ENCODE measurements around the gene LMBR1.

Gene LMBR1

GRCh38 chr7:156702399-156702798 lies 190.6 kb downstream of the LMBR1 start:
- no peak for TF ChIP-seq POLR2AphosphoS5 (IDR thresholded peaks at IDR 0.05; ENCODE audit: low read depth, low read length)
- no peak for TF ChIP-seq FOXP2 (optimal IDR thresholded peaks at IDR 0.05; ENCODE audit: borderline replicate concordance, extremely low read depth, extremely low read length, insufficient read depth)
- no peak for TF ChIP-seq SIN3A (IDR thresholded peaks at IDR 0.05; ENCODE audit: borderline replicate concordance, insufficient read depth, low read length)
- TF ChIP-seq TAF1 (IDR thresholded peaks at IDR 0.05; ENCODE audit: borderline replicate concordance, insufficient read depth, low read length), result no peak
- no peak for TF ChIP-seq REST (IDR thresholded peaks at IDR 0.05; ENCODE audit: insufficient read depth in 1 of 2, low read depth in 2 of 2, low read length in 2 of 2)

GRCh38 chr7:156693627-156694026 lies 199.4 kb downstream of the LMBR1 start:
- TF ChIP-seq TAF1 (IDR thresholded peaks at IDR 0.05; ENCODE audit: borderline replicate concordance, insufficient read depth, low read length) (no peak), FOXP2 (optimal IDR thresholded peaks at IDR 0.05; ENCODE audit: borderline replicate concordance, extremely low read depth, extremely low read length, insufficient read depth) (no peak), REST (IDR thresholded peaks at IDR 0.05; ENCODE audit: insufficient read depth in 1 of 2, low read depth in 2 of 2, low read length in 2 of 2) (no peak), SIN3A (IDR thresholded peaks at IDR 0.05; ENCODE audit: borderline replicate concordance, insufficient read depth, low read length) (no peak), POLR2AphosphoS5 (IDR thresholded peaks at IDR 0.05; ENCODE audit: low read depth, low read length) (no peak)

DNA sequence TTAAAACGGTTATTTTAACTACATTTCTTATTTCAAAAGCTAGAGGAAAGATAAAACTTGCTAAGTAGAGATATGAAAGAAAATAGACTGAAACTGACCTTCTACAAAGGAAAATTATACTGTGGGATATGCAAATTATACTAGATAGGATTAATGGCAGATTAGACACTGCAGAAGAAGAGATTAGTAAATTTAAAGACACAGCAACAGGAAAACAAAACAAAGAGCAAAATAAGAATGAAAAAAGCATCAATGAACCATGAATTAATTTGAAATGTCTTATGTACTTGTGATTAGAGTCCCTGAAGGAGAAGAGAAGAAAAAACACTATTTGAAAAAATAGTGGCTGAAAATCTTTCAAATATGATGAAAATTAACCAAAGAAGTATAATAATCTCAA lies 200.1 kb downstream of the LMBR1 start:
- no peak for TF ChIP-seq FOXP2 (optimal IDR thresholded peaks at IDR 0.05; ENCODE audit: borderline replicate concordance, extremely low read depth, extremely low read length, insufficient read depth)

- no peak for TF ChIP-seq FOXP2 (optimal IDR thresholded peaks at IDR 0.05; ENCODE audit: borderline replicate concordance, extremely low read depth, extremely low read length, insufficient read depth)
- TF ChIP-seq SIN3A (IDR thresholded peaks at IDR 0.05; ENCODE audit: borderline replicate concordance, insufficient read depth, low read length), result no peak
- no peak for TF ChIP-seq REST (IDR thresholded peaks at IDR 0.05; ENCODE audit: insufficient read depth in 1 of 2, low read depth in 2 of 2, low read length in 2 of 2)
- TF ChIP-seq POLR2AphosphoS5 (IDR thresholded peaks at IDR 0.05; ENCODE audit: low read depth, low read length), result no peak
- no peak for TF ChIP-seq TAF1 (IDR thresholded peaks at IDR 0.05; ENCODE audit: borderline replicate concordance, insufficient read depth, low read length)
These were observed 201.2 kb downstream of the LMBR1 start for GRCh38 chr7:156691764-156692163.

DNA sequence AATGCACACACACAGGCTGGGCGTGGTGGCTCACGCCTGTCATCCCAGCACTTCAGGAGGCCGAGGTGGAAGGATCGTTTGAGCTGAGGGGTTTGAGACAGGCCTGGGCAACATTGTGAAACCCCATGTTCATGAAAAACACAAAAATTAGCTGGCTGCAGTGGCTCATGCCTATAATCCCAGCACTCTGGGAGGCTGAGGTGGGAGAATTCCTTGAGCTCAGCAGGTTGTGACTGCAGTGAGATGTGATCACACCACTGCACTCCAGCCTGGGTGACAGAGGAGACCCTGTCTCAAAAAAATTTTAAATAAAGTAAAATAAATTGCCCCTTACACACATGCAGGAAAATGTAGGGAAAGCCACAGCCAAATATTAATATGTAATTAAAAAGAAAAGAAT lies 208.3 kb downstream of the LMBR1 start:
- TF ChIP-seq TAF1 (IDR thresholded peaks at IDR 0.05; ENCODE audit: borderline replicate concordance, insufficient read depth, low read length), result no peak
- TF ChIP-seq POLR2AphosphoS5 (IDR thresholded peaks at IDR 0.05; ENCODE audit: low read depth, low read length), result no peak
- no peak for TF ChIP-seq SIN3A (IDR thresholded peaks at IDR 0.05; ENCODE audit: borderline replicate concordance, insufficient read depth, low read length)
- TF ChIP-seq FOXP2 (optimal IDR thresholded peaks at IDR 0.05; ENCODE audit: borderline replicate concordance, extremely low read depth, extremely low read length, insufficient read depth), result no peak
- no peak for TF ChIP-seq REST (IDR thresholded peaks at IDR 0.05; ENCODE audit: insufficient read depth in 1 of 2, low read depth in 2 of 2, low read length in 2 of 2)

Data from PFSK-1 (cell line).